Measurements from ENCODE around the gene NPHP3. TPM values are rescaled to one million over a fixed set of nuclear protein-coding genes. Genes with fewer than 3 reads are reported as not detected.

Gene NPHP3, protein sequence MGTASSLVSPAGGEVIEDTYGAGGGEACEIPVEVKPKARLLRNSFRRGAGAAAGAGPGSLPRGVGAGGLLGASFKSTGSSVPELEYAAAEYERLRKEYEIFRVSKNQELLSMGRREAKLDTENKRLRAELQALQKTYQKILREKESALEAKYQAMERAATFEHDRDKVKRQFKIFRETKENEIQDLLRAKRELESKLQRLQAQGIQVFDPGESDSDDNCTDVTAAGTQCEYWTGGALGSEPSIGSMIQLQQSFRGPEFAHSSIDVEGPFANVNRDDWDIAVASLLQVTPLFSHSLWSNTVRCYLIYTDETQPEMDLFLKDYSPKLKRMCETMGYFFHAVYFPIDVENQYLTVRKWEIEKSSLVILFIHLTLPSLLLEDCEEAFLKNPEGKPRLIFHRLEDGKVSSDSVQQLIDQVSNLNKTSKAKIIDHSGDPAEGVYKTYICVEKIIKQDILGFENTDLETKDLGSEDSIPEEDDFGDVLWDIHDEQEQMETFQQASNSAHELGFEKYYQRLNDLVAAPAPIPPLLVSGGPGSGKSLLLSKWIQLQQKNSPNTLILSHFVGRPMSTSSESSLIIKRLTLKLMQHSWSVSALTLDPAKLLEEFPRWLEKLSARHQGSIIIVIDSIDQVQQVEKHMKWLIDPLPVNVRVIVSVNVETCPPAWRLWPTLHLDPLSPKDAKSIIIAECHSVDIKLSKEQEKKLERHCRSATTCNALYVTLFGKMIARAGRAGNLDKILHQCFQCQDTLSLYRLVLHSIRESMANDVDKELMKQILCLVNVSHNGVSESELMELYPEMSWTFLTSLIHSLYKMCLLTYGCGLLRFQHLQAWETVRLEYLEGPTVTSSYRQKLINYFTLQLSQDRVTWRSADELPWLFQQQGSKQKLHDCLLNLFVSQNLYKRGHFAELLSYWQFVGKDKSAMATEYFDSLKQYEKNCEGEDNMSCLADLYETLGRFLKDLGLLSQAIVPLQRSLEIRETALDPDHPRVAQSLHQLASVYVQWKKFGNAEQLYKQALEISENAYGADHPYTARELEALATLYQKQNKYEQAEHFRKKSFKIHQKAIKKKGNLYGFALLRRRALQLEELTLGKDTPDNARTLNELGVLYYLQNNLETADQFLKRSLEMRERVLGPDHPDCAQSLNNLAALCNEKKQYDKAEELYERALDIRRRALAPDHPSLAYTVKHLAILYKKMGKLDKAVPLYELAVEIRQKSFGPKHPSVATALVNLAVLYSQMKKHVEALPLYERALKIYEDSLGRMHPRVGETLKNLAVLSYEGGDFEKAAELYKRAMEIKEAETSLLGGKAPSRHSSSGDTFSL (N-terminal part only)
- 25.4 and 26.6 TPM in 2 replicates for total RNA-seq

DNA sequence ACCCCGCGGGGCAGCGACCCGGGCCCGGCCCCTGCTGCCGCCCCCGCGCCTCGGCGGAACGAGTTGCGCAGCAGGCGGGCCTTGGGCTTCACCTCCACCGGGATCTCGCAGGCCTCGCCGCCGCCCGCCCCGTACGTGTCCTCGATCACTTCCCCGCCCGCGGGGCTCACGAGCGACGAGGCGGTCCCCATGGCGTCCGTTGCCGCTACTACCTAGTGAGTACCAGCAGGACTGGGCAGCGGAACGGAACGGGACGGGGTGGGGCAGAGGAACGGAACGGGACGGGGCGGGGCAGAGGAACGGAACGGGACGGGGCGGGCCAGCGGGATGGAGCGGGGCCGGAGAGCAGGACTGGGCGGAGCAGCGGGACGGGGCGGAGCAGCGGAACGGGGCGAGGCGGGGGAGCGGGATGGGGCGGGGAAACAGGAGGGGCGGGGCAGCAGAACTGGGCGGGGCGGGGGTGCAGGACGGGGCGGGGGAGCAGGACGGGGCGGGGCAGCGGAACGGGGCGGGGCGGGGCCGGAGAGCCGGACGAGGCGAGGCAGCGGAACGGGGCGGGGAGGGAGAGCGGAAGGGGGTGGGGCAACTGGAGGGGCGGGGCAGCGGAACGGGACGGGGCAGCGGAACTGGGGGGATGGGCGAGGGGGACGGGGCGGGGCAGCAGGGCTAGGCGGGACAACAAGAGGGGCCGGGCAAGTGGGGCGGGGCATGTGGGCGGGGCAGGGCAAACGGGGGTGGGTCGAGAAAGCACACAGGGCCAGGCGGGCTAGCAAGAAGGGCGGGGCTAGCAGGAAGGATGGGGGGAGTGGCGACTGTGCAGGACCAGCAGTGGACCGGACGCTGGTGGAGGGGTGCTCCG, at the start of gene NPHP3:
Gene NPHP3, minus strand, starts transcription at position 245 of the 859 bp plus-strand sequence. Its CDS starts 54 bp downstream, at position 191.

DNA sequence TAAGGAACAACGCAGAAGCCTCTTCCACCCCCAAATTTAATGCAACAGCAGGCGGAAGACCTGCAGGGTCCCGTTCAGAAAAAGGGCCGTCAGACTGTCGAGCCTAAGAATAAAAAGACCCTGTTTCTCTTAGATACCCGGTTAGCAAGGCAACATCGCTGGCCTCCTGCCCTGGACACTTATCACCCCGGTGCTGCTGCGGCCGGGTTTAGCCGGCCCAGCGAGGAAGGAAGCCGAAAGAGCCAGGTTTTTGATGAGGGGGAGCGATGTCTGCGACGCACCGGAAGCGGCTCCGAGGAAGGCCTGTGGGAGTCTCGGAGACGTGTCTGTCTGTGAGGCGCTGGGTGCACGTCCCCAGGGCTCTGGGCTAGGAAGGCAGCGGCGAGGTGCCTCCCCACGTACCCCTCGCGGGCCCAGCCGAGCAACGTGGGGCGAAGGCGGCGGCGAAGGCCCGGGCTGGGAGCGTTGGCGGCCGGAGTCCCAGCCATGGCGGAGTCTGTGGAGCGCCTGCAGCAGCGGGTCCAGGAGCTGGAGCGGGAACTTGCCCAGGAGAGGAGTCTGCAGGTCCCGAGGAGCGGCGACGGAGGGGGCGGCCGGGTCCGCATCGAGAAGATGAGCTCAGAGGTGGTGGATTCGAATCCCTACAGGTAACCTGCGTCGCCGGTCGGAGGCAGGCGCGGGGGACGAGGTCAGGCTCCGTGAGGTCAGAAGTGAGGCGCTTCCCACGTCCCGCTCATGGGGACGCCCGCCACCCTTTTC, 62.0 kb downstream of the NPHP3 start, which contains the start of gene UBA5:
Gene UBA5, plus strand, starts transcription at position 278 of the 759 bp plus-strand sequence. Its CDS starts 209 bp downstream, at position 487.

DNA sequence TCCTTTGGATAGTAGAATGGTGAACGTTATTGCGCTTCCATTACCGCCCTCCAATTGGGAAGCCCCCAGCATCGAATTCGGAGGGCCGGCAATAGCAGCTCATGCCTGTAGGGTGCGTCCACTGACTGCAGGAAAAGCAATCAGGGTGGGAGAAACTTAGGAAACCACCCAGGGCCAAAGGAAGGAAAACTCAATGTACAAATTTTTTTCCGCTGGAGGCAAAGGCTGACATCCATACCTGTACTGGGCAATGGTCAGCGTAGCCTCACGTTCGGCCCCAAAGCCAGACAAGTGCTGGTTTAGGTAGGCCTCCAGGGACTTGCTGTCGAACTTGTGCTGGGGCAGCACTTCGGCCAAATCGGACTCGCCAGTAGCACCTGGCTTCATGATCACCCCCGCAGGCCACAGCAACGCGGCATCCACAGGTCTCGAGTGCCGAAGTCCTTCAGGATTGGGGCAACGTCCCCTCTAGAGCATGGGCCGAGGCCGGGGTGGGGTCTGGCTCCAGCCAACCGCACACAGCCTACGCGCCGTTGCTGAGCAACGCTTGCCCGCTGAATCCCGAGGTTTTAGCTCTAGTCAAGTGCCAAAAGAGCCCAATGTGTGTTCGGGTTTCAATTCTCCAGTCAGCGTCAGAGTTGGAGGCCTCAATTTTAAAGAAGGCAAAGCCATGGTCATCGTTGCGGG, 62.7 kb downstream of the NPHP3 start, which contains the start of gene ACAD11:
Gene ACAD11, minus strand, starts transcription at position 445 of the 687 bp plus-strand sequence. Its CDS starts 58 bp downstream, at position 387.

Other genes starting within 250 kb of the NPHP3 start
- 0.96 and 6.8 TPM in 2 replicates for gene ACKR4, start 125.1 kb downstream of the NPHP3 start, total RNA-seq
- 29.9 and 58.3 TPM in 2 replicates for gene ACAD11, start 62.6 kb downstream of the NPHP3 start, total RNA-seq
- 45.1 and 54.6 TPM in 2 replicates for gene UBA5, start 62.1 kb downstream of the NPHP3 start, total RNA-seq

All from regular cardiac myocyte (primary cell).